ENCODE measurements around the gene PLA2G4E. TPM values are rescaled to one million over a fixed set of nuclear protein-coding genes. Genes with fewer than 3 reads are reported as not detected.
A peak's percentile ranks its signal among the peaks of the same experiment; 100 is the strongest.

The PLA2G4E gene
- total and polyA plus RNA-seq, 2 donors (not counting 1 experiment from before 2014, with no cell fraction given), result not detected

- no peak overlapping the region for H3K4me3 ChIP-seq (replicated peaks in 1 of 4; ENCODE audit: control extremely low read depth in 1 of 4, insufficient read depth in 1 of 4, low read depth in 3 of 4, low read length in 4 of 4)
- H2AFZ ChIP-seq (ENCODE audit: low read length), result no peak overlapping the region
- H3K27me3 ChIP-seq (ENCODE audit: control insufficient read depth, insufficient read depth, low read length), result no peaks in the 10 kb centered on the region
- H3K9me3 ChIP-seq (ENCODE audit: control insufficient read depth, insufficient read depth, low read depth, low read length), result no peaks in the 10 kb centered on the region
- H3K4me1 ChIP-seq (ENCODE audit: control insufficient read depth, extremely low read depth, insufficient read depth, low read length), result peaks cover 9% of the 10 kb centered on the region
- H3K36me3 ChIP-seq (ENCODE audit: control insufficient read depth, insufficient read depth, low read length), result no peaks in the 10 kb centered on the region
- peak overlapping the region; percentile 48 for H3K4me2 ChIP-seq (ENCODE audit: extremely low read depth, insufficient read depth, low read length)
- H3K79me2 ChIP-seq (ENCODE audit: control insufficient read depth, insufficient read depth, low read length), result peaks cover 57% of the 10 kb centered on the region
- no peak overlapping the region for H3K27ac ChIP-seq (ENCODE audit: insufficient read depth, low read length)
- H4K20me1 ChIP-seq (ENCODE audit: control insufficient read depth, extremely low read depth, insufficient read depth, low read length), result no peaks in the 10 kb centered on the region
- peak in 1 of 2 donors; percentile 45 for DNase-seq (ENCODE audit: low read depth in 2 of 2)
- TF ChIP-seq CTCF (conservative IDR thresholded peaks at IDR 0.05 in 1 of 2, IDR thresholded peaks at IDR 0.05 in 1 of 2; ENCODE audit: low read depth in 1 of 2, low read length in 2 of 2) (no peak), EZH2 (IDR thresholded peaks at IDR 0.05; ENCODE audit: low read length, missing control alignments) (no peak)
- H3K9ac ChIP-seq (ENCODE audit: insufficient read depth, low read length), result no peak overlapping the region
Observed at GRCh38 chr15:41969851-41970431, 50.9 kb downstream of the PLA2G4E start.

- Histone ChIP-seq H3K27me3 (ENCODE audit: control insufficient read depth, insufficient read depth, low read length) (no peaks in the 10 kb centered on the region), H3K27ac (ENCODE audit: insufficient read depth, low read length) (no peak overlapping the region), H3K79me2 (ENCODE audit: control insufficient read depth, insufficient read depth, low read length) (peaks cover 63% of the 10 kb centered on the region), H2AFZ (ENCODE audit: low read length) (no peak overlapping the region), H4K20me1 (ENCODE audit: control insufficient read depth, extremely low read depth, insufficient read depth, low read length) (no peaks in the 10 kb centered on the region), H3K9me3 (ENCODE audit: control insufficient read depth, insufficient read depth, low read depth, low read length) (no peaks in the 10 kb centered on the region), H3K36me3 (ENCODE audit: control insufficient read depth, insufficient read depth, low read length) (no peaks in the 10 kb centered on the region), H3K4me2 (ENCODE audit: extremely low read depth, insufficient read depth, low read length) (no peak overlapping the region), H3K9ac (ENCODE audit: insufficient read depth, low read length) (no peak overlapping the region), H3K4me3 (replicated peaks in 1 of 4; ENCODE audit: control extremely low read depth in 1 of 4, insufficient read depth in 1 of 4, low read depth in 3 of 4, low read length in 4 of 4) (no peak overlapping the region), H3K4me1 (ENCODE audit: control insufficient read depth, extremely low read depth, insufficient read depth, low read length) (peaks cover 9% of the 10 kb centered on the region)
- TF ChIP-seq CTCF (conservative IDR thresholded peaks at IDR 0.05 in 1 of 2, IDR thresholded peaks at IDR 0.05 in 1 of 2; ENCODE audit: low read depth in 1 of 2, low read length in 2 of 2) (no peak), EZH2 (IDR thresholded peaks at IDR 0.05; ENCODE audit: low read length, missing control alignments) (no peak)
- no peak for DNase-seq (ENCODE audit: low read depth in 2 of 2)
Observed at GRCh38 chr15:41968701-41969100, 52.1 kb downstream of the PLA2G4E start.

GRCh38 chr15:41967506-41968206 lies 53.2 kb downstream of the PLA2G4E start:
- H4K20me1 ChIP-seq (ENCODE audit: control insufficient read depth, extremely low read depth, insufficient read depth, low read length), result no peaks in the 10 kb centered on the region
- no peaks in the 10 kb centered on the region for H3K27me3 ChIP-seq (ENCODE audit: control insufficient read depth, insufficient read depth, low read length)
- DNase-seq (ENCODE audit: low read depth in 2 of 2), result peak in 1 of 2 donors; percentile 66
- H3K4me1 ChIP-seq (ENCODE audit: control insufficient read depth, extremely low read depth, insufficient read depth, low read length), result peaks cover 9% of the 10 kb centered on the region
- no peak overlapping the region for H3K9ac ChIP-seq (ENCODE audit: insufficient read depth, low read length)
- no peaks in the 10 kb centered on the region for H3K36me3 ChIP-seq (ENCODE audit: control insufficient read depth, insufficient read depth, low read length)
- no peak overlapping the region for H3K4me2 ChIP-seq (ENCODE audit: extremely low read depth, insufficient read depth, low read length)
- H3K9me3 ChIP-seq (ENCODE audit: control insufficient read depth, insufficient read depth, low read depth, low read length), result no peaks in the 10 kb centered on the region
- no peak overlapping the region for H3K4me3 ChIP-seq (replicated peaks in 1 of 4; ENCODE audit: control extremely low read depth in 1 of 4, insufficient read depth in 1 of 4, low read depth in 3 of 4, low read length in 4 of 4)
- TF ChIP-seq EZH2 (IDR thresholded peaks at IDR 0.05; ENCODE audit: low read length, missing control alignments), result no peak
- no peak for TF ChIP-seq CTCF (conservative IDR thresholded peaks at IDR 0.05 in 1 of 2, IDR thresholded peaks at IDR 0.05 in 1 of 2; ENCODE audit: low read depth in 1 of 2, low read length in 2 of 2)
- no peak overlapping the region for H2AFZ ChIP-seq (ENCODE audit: low read length)
- peak overlapping the region; percentile 4 for H3K27ac ChIP-seq (ENCODE audit: insufficient read depth, low read length)
- H3K79me2 ChIP-seq (ENCODE audit: control insufficient read depth, insufficient read depth, low read length), result peaks cover 63% of the 10 kb centered on the region

Data from fibroblast of lung (primary cell).